GM12865 (cell line): Measurements from ENCODE around the gene ZFP64.
A peak's percentile ranks its signal among the peaks of the same experiment; 100 is the strongest.

Experiments used
- DNase-seq: peaks from one replicate; pipeline ENCODE4 v3.0.0; 2010; ENCODE audit warnings: low read depth
- H3K4me3 ChIP-seq: 2 replicates; pipeline ENCODE4 v1.5.1; 2011; ENCODE audit warnings: mild to moderate bottlenecking, low read depth, low read length, control low read depth
- TF ChIP-seq, protein P1 (sequence below): IDR thresholded peaks from 2 replicates; pipeline ENCODE4 v1.5.1; 2011; ENCODE audit warnings: low read length, control low read depth, low read depth, inconsistent platforms; ENCODE audit not compliant: insufficient read depth; ENCODE audit errors: missing control alignments

The ZFP64 gene

DNA sequence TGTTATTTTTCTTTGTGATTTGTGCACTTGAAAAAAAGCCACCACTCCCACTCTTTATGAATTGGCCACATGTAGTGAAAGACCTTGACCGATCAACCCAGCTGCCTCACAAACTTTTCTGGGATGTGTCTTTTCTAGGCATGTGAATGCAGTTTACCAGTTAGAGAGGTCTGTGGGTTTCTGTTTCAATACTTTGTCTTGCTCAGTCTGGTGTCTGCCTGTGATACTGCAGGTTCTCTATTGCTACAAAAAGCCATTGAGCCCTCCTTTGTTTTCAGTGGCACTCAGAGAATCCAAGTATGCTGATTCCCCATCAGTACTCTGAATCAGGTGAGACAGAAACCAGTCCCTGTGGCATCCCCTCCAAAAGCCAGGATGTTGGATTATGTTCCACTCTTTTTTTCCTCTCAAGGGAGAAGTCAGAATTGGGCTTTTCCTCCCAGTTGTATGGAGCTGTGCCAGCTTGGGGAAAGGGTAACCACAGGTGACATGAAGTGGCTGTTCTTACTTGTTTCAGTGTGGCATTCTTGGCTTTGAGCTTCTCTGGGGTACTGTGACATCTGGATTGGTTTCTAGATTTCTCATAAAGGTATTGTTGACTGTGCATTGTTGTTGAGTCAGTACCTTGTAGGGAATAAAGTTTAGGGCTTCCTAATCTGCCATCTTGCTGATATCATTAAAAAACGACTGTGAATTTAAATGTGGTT lies 26.3 kb upstream of the ZFP64 start:
- TF ChIP-seq, protein P1, sequence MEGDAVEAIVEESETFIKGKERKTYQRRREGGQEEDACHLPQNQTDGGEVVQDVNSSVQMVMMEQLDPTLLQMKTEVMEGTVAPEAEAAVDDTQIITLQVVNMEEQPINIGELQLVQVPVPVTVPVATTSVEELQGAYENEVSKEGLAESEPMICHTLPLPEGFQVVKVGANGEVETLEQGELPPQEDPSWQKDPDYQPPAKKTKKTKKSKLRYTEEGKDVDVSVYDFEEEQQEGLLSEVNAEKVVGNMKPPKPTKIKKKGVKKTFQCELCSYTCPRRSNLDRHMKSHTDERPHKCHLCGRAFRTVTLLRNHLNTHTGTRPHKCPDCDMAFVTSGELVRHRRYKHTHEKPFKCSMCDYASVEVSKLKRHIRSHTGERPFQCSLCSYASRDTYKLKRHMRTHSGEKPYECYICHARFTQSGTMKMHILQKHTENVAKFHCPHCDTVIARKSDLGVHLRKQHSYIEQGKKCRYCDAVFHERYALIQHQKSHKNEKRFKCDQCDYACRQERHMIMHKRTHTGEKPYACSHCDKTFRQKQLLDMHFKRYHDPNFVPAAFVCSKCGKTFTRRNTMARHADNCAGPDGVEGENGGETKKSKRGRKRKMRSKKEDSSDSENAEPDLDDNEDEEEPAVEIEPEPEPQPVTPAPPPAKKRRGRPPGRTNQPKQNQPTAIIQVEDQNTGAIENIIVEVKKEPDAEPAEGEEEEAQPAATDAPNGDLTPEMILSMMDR: no peak
- peak; percentile 33 for DNase-seq
- no peak overlapping the region for H3K4me3 ChIP-seq

DNA sequence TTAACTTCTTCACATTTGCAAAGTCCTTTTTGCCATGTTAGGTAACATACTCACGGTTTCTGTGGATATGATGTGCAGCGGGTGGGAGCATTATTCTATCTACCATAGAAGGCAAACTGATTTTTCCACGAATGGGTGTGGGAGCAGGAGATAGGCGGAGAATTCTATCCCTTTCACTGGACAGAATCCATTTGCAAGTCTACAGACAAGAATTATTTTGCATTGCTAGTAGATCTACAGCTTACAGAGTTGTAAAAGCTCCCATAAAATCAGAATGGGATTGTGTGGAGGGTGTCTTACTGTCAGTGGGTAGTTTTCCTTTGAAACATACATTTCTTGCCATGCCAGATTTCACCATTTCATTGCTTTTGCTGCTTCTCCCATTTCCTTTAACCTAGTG lies 22.4 kb upstream of the ZFP64 start:
- TF ChIP-seq, protein P1: no peak
- DNase-seq: no peak
- H3K4me3 ChIP-seq: no peak overlapping the region

DNA sequence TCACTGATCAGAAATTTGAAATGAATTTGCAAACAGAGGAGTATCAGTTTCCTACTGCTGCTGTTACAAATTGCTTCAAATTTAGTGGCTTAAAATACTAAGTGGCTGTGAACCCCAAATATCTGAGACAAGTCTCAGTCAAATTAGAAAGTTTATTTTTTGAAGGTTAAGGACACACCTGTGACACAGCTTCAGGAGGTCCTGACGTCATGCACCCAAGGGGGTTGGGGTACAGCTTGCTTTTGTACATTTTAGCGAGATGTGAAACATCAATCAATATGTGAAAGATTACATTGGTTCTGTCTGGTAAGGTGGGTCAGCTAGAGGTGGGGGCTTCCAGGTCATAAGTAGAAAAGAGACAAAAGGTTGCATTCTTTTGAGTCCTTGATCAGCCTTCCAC lies 21.4 kb upstream of the ZFP64 start:
- no peak overlapping the region for H3K4me3 ChIP-seq
- no peak for DNase-seq
- TF ChIP-seq, protein P1: no peak

DNA sequence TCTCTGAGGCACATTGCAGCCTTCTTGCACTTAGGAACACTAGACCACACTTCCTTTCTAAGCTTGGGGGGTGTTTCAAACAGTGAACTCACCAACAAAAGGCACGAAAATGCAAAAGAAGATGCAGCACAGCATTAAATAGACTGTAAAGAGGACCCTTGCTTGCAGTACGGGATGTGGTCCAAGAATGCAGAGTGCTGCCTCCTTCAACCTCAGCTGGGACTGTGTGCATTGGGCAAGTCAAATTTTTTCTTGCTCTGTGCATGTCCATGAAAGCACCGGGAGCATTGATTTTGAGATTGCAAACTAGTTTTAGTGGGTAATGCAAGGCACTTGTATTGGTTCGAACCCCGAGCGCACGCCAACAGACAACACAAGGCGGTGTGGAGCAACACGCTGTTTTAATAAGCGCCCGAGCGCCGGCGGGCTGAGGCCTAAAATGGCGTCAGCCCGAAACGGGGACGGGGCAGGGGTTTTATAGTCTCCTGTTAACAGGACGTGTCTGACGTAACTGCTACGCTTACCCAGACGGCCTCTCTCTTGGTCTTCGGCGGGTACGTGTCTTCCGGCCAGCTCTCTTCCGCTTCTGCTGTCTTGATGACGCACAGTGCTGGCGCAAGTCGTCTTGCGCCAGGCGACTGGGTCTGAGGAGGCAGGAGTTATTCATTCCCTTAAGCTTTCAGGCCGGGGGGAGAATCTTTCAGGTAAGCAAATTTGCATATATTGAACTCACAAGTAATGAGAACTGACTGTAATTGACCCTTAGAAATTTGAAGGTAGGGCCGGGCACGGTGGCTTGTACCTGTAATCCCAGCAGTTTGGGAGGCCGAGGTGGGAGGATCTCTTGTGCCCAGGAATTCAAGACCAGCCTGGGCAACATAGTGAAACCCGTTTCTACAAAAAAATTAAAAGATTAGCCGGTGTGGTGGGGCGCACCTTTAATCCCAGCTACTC lies 18.7 kb upstream of the ZFP64 start:
- TF ChIP-seq, protein P1: no peak
- no peak overlapping the region for H3K4me3 ChIP-seq
- DNase-seq: no peak

DNA sequence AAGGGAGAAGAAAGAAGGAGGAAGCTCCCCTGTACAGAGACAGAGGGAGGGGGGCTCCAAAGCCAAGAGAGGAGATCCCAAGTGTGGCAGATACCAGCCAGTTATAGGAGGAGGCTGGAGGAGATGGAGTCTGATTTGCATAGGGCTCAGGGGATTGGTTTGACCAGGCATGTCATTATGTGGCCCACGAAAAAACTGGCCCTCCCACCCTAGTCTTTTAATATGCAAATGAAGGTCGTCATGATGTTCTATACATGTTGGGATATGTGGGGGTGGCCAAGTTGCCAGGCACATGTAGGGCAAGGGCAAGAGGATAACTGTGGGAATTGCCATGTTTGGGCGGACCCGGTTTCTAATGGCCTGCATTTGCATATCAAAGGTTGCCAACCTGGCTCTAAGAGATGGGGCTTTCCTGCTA lies 17.6 kb upstream of the ZFP64 start:
- TF ChIP-seq, protein P1: no peak
- no peak overlapping the region for H3K4me3 ChIP-seq
- DNase-seq: no peak

DNA sequence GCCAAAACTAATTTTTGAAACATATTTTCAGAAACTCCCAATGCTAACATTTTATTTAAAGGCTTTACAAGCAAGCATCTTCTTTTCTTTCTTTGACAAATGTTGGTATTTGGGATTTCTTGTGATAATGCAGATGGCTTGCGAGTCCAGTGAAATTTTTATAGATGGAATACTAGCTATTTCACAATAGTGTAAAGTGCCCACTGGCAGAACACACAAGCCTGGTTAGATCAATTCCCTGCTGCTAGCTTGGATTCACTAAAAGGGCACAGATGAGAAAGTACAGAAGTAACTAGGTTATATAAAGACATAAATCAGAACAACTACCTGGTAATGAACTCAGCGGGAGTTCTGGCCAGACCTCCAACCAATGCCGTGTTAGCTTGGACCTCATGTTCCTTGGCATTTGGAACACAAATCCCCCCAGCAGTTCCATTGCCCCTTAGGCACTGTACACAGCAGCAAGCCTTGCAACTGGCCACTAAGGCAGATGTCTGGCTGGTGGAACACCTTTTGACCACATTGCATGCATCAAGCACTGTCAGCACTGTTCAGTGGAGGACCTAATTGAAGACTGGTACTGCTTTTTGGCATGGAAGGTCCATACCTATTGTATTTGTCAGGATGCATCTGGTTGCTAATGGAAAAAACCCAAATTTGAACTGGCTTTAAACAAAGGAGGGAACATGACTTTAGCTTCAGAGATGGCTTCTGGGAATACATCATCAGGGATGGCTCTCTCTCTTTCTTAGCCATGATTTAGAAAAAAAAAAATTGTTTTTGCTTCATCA lies 15.6 kb upstream of the ZFP64 start:
- no peak for DNase-seq
- TF ChIP-seq, protein P1: no peak
- no peak overlapping the region for H3K4me3 ChIP-seq
